Measurements from ENCODE around the gene ALAD.

DNA sequence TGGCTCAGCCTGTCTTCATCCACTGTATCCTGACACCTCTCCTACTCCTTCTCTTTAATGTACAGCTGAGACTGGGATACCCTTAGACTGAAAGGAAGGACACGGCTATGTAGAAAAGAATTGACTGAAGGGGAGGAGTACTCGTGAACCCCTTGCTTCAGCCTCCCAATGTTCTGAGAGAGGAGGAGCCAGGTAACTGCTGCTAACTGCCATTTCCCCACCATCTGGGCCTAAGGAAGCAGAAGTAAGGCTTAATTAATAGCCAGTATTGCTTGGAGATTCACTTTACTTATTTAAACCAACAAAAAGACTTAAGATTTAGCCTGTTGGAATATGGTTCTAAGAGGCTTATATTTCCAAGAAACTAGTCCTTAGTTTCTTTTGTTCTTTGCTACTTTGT, 43.7 kb upstream of the ALAD start:
- TF ChIP-seq, protein P1, sequence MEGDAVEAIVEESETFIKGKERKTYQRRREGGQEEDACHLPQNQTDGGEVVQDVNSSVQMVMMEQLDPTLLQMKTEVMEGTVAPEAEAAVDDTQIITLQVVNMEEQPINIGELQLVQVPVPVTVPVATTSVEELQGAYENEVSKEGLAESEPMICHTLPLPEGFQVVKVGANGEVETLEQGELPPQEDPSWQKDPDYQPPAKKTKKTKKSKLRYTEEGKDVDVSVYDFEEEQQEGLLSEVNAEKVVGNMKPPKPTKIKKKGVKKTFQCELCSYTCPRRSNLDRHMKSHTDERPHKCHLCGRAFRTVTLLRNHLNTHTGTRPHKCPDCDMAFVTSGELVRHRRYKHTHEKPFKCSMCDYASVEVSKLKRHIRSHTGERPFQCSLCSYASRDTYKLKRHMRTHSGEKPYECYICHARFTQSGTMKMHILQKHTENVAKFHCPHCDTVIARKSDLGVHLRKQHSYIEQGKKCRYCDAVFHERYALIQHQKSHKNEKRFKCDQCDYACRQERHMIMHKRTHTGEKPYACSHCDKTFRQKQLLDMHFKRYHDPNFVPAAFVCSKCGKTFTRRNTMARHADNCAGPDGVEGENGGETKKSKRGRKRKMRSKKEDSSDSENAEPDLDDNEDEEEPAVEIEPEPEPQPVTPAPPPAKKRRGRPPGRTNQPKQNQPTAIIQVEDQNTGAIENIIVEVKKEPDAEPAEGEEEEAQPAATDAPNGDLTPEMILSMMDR (optimal IDR thresholded peaks at IDR 0.05 in 1 of 3, IDR thresholded peaks at IDR 0.05 in 1 of 3, conservative IDR thresholded peaks at IDR 0.05 in 1 of 3; ENCODE audit: extremely low read depth in 1 of 3, insufficient read depth in 2 of 3, low read length in 3 of 3), result no peak
- TF ChIP-seq EZH2 (IDR thresholded peaks at IDR 0.05; ENCODE audit: low read length), result no peak
